ENCODE measurements around the gene BRSK2. TPM values are rescaled to one million over a fixed set of nuclear protein-coding genes. Genes with fewer than 3 reads are reported as not detected.

BRSK2 gene
- polyA plus RNA-seq, 1 of the 3 experiments (the other 2 are of a cell fraction) = 0.64 TPM

DNA sequence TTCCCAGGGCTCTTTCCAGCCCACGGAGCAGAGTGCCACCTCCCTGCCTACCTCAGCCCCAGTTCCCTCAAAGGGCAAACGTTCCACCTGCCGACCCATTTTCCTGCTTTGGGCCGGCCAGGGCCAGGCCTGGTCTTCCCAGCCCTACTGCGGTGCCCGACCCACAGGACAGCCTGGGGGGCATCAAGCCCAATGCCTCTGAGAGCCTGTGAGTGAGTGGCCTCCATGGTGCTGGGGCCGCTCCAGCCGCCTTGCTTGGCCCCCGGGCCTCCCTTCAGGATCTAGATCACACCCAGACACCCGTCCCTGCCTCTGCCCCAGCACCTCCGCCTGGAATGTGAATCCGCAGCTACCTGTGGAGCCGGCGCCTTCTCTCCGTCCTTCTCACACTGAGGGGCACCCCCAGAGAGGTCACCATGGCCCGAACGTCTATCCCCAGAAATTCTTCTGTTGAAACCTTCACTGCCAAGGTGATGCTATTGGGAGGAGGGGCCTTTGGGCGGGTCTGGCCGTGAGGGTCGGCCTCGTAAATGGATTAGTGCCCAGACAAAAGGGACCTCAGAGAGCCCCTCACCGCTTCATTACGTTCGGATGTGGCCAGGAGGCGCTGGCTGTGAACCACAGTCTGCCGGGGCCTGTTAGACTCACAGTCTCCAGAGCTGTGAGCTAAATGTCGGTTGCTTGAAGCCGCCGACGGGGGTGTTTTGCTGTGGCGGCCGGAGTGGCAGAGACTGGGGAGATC lies 36.2 kb upstream of the BRSK2 start (continued):
- TF ChIP-seq, protein P1, sequence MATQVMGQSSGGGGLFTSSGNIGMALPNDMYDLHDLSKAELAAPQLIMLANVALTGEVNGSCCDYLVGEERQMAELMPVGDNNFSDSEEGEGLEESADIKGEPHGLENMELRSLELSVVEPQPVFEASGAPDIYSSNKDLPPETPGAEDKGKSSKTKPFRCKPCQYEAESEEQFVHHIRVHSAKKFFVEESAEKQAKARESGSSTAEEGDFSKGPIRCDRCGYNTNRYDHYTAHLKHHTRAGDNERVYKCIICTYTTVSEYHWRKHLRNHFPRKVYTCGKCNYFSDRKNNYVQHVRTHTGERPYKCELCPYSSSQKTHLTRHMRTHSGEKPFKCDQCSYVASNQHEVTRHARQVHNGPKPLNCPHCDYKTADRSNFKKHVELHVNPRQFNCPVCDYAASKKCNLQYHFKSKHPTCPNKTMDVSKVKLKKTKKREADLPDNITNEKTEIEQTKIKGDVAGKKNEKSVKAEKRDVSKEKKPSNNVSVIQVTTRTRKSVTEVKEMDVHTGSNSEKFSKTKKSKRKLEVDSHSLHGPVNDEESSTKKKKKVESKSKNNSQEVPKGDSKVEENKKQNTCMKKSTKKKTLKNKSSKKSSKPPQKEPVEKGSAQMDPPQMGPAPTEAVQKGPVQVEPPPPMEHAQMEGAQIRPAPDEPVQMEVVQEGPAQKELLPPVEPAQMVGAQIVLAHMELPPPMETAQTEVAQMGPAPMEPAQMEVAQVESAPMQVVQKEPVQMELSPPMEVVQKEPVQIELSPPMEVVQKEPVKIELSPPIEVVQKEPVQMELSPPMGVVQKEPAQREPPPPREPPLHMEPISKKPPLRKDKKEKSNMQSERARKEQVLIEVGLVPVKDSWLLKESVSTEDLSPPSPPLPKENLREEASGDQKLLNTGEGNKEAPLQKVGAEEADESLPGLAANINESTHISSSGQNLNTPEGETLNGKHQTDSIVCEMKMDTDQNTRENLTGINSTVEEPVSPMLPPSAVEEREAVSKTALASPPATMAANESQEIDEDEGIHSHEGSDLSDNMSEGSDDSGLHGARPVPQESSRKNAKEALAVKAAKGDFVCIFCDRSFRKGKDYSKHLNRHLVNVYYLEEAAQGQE (IDR thresholded peaks at IDR 0.05; ENCODE audit: low read depth, low read length) = no peak
- TF ChIP-seq, protein P2, sequence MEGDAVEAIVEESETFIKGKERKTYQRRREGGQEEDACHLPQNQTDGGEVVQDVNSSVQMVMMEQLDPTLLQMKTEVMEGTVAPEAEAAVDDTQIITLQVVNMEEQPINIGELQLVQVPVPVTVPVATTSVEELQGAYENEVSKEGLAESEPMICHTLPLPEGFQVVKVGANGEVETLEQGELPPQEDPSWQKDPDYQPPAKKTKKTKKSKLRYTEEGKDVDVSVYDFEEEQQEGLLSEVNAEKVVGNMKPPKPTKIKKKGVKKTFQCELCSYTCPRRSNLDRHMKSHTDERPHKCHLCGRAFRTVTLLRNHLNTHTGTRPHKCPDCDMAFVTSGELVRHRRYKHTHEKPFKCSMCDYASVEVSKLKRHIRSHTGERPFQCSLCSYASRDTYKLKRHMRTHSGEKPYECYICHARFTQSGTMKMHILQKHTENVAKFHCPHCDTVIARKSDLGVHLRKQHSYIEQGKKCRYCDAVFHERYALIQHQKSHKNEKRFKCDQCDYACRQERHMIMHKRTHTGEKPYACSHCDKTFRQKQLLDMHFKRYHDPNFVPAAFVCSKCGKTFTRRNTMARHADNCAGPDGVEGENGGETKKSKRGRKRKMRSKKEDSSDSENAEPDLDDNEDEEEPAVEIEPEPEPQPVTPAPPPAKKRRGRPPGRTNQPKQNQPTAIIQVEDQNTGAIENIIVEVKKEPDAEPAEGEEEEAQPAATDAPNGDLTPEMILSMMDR (IDR thresholded peaks at IDR 0.05) = no peak
- no peak for TF ChIP-seq FOXM1 (IDR thresholded peaks at IDR 0.05; ENCODE audit: low read depth)

- Histone ChIP-seq H3K9ac (no peak overlapping the region), H3K4me1 (ENCODE audit: control insufficient read depth in 1 of 2, insufficient read depth in 2 of 2, low read depth in 1 of 2, low read length in 1 of 2) (no peaks in the 10 kb centered on the region; a peak in 1 of 4 replicates), H2AFZ (ENCODE audit: low read depth) (no peak overlapping the region), H3K36me3 (replicated peaks in 1 of 2; ENCODE audit: control insufficient read depth in 1 of 2, insufficient read depth in 2 of 2, low read length in 1 of 2) (no peaks in the 10 kb centered on the region), H3K9me2 (no peaks in the 10 kb centered on the region), H3K27me3 (ENCODE audit: insufficient read depth) (no peaks in the 10 kb centered on the region), H3K4me3 (ENCODE audit: low read depth in 2 of 2, low read length in 1 of 2) (no peak overlapping the region), H3K27ac (ENCODE audit: low read depth in 2 of 2, low read length in 1 of 2) (no peak overlapping the region), H3K4me2 (no peak overlapping the region), H3F3A (replicated peaks; ENCODE audit: insufficient read depth) (no peaks in the 10 kb centered on the region), H3K79me2 (ENCODE audit: insufficient read depth) (no peaks in the 10 kb centered on the region), H3K9me3 (no peaks in the 10 kb centered on the region), H4K20me1 (ENCODE audit: insufficient read depth) (no peaks in the 10 kb centered on the region)
- no peak for TF ChIP-seq MAX (IDR thresholded peaks at IDR 0.05; ENCODE audit: low read depth)
- TF ChIP-seq RFX5 (IDR thresholded peaks at IDR 0.05; ENCODE audit: low read length) = no peak
- ChIA-PET CTCF (no interaction called here), POLR2A (no interaction called here)
- peak; percentile 19 for DNase-seq
- WGBS (ENCODE audit: low lambda C conversion rate) = 73% methylated on average over 20 of the region's 32 CpGs
These were observed 35.4 kb upstream of the BRSK2 start for GRCh38 chr11:1354125-1354938.

DNA sequence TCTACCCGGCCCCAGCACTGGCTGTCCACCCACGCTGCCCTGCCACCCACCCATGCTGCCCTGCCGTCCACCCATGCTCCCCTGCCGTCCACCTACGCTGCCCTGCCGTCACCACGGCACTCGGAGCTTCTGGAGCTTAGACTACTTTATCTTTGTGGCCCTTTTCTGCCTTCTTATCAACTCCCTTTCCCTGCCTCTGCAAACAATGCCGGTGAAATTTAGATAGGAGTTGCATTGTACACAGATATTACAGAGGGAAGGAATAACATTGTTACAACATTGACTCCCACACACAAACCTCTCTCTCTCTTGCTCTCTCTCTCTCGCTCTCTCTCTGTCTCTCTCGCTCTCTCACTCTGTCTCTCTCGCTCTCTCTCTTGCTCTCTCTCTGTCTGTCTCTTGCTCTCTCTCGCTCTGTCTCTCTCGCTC lies 33.7 kb upstream of the BRSK2 start:
- Histone ChIP-seq H3K9me3 (no peaks in the 10 kb centered on the region), H3F3A (replicated peaks; ENCODE audit: insufficient read depth) (no peaks in the 10 kb centered on the region), H3K4me3 (ENCODE audit: low read depth in 2 of 2, low read length in 1 of 2) (no peak overlapping the region), H3K79me2 (ENCODE audit: insufficient read depth) (no peaks in the 10 kb centered on the region), H3K27ac (ENCODE audit: low read depth in 2 of 2, low read length in 1 of 2) (no peak overlapping the region), H3K36me3 (replicated peaks in 1 of 2; ENCODE audit: control insufficient read depth in 1 of 2, insufficient read depth in 2 of 2, low read length in 1 of 2) (no peaks in the 10 kb centered on the region), H2AFZ (ENCODE audit: low read depth) (no peak overlapping the region), H4K20me1 (ENCODE audit: insufficient read depth) (no peaks in the 10 kb centered on the region), H3K9ac (no peak overlapping the region), H3K9me2 (no peaks in the 10 kb centered on the region), H3K27me3 (ENCODE audit: insufficient read depth) (no peaks in the 10 kb centered on the region), H3K4me2 (no peak overlapping the region), H3K4me1 (ENCODE audit: control insufficient read depth in 1 of 2, insufficient read depth in 2 of 2, low read depth in 1 of 2, low read length in 1 of 2) (no peaks in the 10 kb centered on the region; a peak in 1 of 4 replicates)
- peak; percentile 14 for DNase-seq
- POLR2A ChIA-PET = no interaction called here
- CTCF ChIA-PET = no interaction called here
- 47% methylated on average over 13 of the region's 14 CpGs for WGBS (ENCODE audit: low lambda C conversion rate)
- TF ChIP-seq, protein P2 (IDR thresholded peaks at IDR 0.05) = no peak
- TF ChIP-seq RXRA (IDR thresholded peaks at IDR 0.05; ENCODE audit: borderline replicate concordance, low read depth) = no peak
- TF ChIP-seq RCOR1 (IDR thresholded peaks at IDR 0.05; ENCODE audit: low read length) = no peak
- TF ChIP-seq, protein P1 (IDR thresholded peaks at IDR 0.05; ENCODE audit: low read depth, low read length) = no peak
